Neural progenitor cell (in vitro differentiated cells): ENCODE data around the gene ITCH. TPM values are rescaled to one million over a fixed set of nuclear protein-coding genes. Genes with fewer than 3 reads are reported as not detected.
"Not testable (repeated sequence)": the region's sequence is repeated elsewhere in the genome, so short reads cannot be mapped to it uniquely, and the experiment has no call there.

Experiments used
- DNase-seq: peaks from one replicate; pipeline ENCODE4 v3.0.0-alpha.2; 2016; ENCODE audit warnings: low spot score
- H2AFZ ChIP-seq: fragments of 200-600 bp; sonication (generic); replicated peaks from 2 replicates; pipeline ENCODE4 v1.6.1; 2016; ENCODE audit warnings: antibody characterized with exemption
- H3F3A ChIP-seq: fragments of 200-600 bp; sonication (generic); 2 replicates; pipeline ENCODE4 v1.6.1; 2016; ENCODE audit warnings: antibody characterized with exemption, low read depth
- H3K27ac ChIP-seq: fragments of 200-600 bp; sonication (generic); 2 replicates; pipeline ENCODE4 v1.5.1; 2016; ENCODE audit warnings: mild to moderate bottlenecking
- H3K27me3 ChIP-seq: fragments of 200-600 bp; sonication (generic); 2 replicates; pipeline ENCODE4 v1.6.1; 2016; ENCODE audit warnings: mild to moderate bottlenecking, moderate library complexity
- H3K36me3 ChIP-seq: fragments of 200-600 bp; sonication (generic); 2 replicates; pipeline ENCODE4 v1.5.1; 2016
- H3K4me1 ChIP-seq: fragments of 200-600 bp; sonication (generic); 2 replicates; pipeline ENCODE4 v1.6.1; 2016; ENCODE audit warnings: mixed run types
- H3K4me2 ChIP-seq: fragments of 200-600 bp; sonication (generic); 2 replicates; pipeline ENCODE4 v1.6.1; 2016
- H3K4me3 ChIP-seq: fragments of 200-600 bp; sonication (generic); 2 replicates; pipeline ENCODE4 v1.5.1; 2016
- H3K79me2 ChIP-seq: fragments of 200-600 bp; sonication (generic); 2 replicates; pipeline ENCODE4 v1.6.1; 2016; ENCODE audit warnings: low read depth
- H3K9ac ChIP-seq: fragments of 200-600 bp; sonication (generic); 2 replicates; pipeline ENCODE4 v1.6.1; 2016
- H3K9me3 ChIP-seq: fragments of 200-600 bp; sonication (generic); 2 replicates; pipeline ENCODE4 v1.5.1; 2016; ENCODE audit warnings: low read depth
- H4K20me1 ChIP-seq: fragments of 200-600 bp; sonication (generic); 2 replicates; pipeline ENCODE4 v1.6.1; 2016; ENCODE audit warnings: low read depth
- H3K27ac Mint-ChIP-seq: 3 replicates; pipeline ENCODE4 v1.8.0; 2021; ENCODE audit warnings: mixed read lengths
- H3K27me3 Mint-ChIP-seq: 2 replicates; pipeline ENCODE4 v1.8.0; 2022; ENCODE audit warnings: low read depth, mild to moderate bottlenecking, inconsistent platforms, moderate library complexity, mixed read lengths; ENCODE audit not compliant: insufficient read depth
- H3K36me3 Mint-ChIP-seq: 3 replicates; pipeline ENCODE4 v1.8.0; 2021; ENCODE audit warnings: mixed read lengths
- H3K4me1 Mint-ChIP-seq: 3 replicates; pipeline ENCODE4 v1.8.0; 2021; ENCODE audit warnings: mixed read lengths
- H3K4me3 Mint-ChIP-seq: 3 replicates; pipeline ENCODE4 v1.8.0; 2021; ENCODE audit warnings: mild to moderate bottlenecking, moderate library complexity, mixed read lengths
- H3K9me3 Mint-ChIP-seq: 3 replicates; pipeline ENCODE4 v1.8.0; 2020; ENCODE audit warnings: mixed read lengths
- EZH2 ChIP-seq: fragments of 200-600 bp; sonication (generic); IDR thresholded peaks from 2 replicates; pipeline ENCODE4 v1.6.1; 2017; ENCODE audit warnings: antibody characterized with exemption, mild to moderate bottlenecking, moderate library complexity
- EZH2phosphoT487 ChIP-seq: fragments of 200-600 bp; sonication (generic); IDR thresholded peaks from 2 replicates; pipeline ENCODE4 v1.6.1; 2017; ENCODE audit warnings: antibody characterized with exemption
- total RNA-seq: library from RNA; depleted of rRNA; stranded (reverse); fragments of >200 nt; gene quantifications from 2 replicates; pipeline ENCODE4 v1.2.3, GENCODE V29; 2015; ENCODE audit warnings: low replicate concordance
- TF ChIP-seq, protein P1 (sequence below): fragments of 200-600 bp; sonication (generic); IDR thresholded peaks from 2 replicates; pipeline ENCODE4 v1.5.1; 2017; ENCODE audit warnings: antibody characterized with exemption, mild to moderate bottlenecking

Gene ITCH
- total RNA-seq, 1 donor from 2014 or later = 55.2 TPM

DNA sequence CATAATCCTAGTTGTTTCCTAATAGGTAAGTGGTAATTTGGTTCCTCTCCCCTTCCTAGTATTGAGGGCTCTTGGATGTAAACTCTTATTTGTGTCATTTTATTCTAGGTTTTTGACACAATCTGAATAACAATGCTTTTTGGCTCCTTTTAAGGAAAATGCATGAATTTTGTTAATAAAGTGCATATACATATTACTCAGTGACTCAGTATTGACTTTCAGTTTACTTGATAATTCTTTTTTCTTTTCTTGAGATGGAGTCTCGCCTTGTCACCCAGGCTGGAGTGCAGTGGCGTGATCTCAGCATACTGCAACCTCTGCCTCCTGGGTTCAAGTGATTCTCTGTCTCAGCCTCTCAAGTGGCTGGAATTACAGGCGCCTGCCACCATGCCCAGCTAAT is 19.1 kb downstream of the ITCH start:
- TF ChIP-seq, protein P1, sequence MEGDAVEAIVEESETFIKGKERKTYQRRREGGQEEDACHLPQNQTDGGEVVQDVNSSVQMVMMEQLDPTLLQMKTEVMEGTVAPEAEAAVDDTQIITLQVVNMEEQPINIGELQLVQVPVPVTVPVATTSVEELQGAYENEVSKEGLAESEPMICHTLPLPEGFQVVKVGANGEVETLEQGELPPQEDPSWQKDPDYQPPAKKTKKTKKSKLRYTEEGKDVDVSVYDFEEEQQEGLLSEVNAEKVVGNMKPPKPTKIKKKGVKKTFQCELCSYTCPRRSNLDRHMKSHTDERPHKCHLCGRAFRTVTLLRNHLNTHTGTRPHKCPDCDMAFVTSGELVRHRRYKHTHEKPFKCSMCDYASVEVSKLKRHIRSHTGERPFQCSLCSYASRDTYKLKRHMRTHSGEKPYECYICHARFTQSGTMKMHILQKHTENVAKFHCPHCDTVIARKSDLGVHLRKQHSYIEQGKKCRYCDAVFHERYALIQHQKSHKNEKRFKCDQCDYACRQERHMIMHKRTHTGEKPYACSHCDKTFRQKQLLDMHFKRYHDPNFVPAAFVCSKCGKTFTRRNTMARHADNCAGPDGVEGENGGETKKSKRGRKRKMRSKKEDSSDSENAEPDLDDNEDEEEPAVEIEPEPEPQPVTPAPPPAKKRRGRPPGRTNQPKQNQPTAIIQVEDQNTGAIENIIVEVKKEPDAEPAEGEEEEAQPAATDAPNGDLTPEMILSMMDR = no peak
- DNase-seq = no peak
- Mint-ChIP-seq H3K9me3 (no peaks in the 10 kb centered on the region), H3K4me3 (no peak overlapping the region), H3K36me3 (peaks cover 2% of the 10 kb centered on the region), H3K27ac (no peak overlapping the region), H3K27me3 (peaks cover 2% of the 10 kb centered on the region), H3K4me1 (no peaks in the 10 kb centered on the region)
- no peak overlapping the region for H3K4me3 ChIP-seq
- H2AFZ ChIP-seq = no peak overlapping the region
- peaks cover 99% of the 10 kb centered on the region for H3K79me2 ChIP-seq
- H3K4me2 ChIP-seq = no peak overlapping the region
- peaks cover 11% of the 10 kb centered on the region for H3F3A ChIP-seq
- no peak overlapping the region for H3K27ac ChIP-seq
- H3K9me3 ChIP-seq = no peaks in the 10 kb centered on the region
- H3K9ac ChIP-seq = no peak overlapping the region
- H4K20me1 ChIP-seq = peaks cover 67% of the 10 kb centered on the region
- no peaks in the 10 kb centered on the region for H3K27me3 ChIP-seq
- H3K4me1 ChIP-seq = no peaks in the 10 kb centered on the region
- no peaks in the 10 kb centered on the region for H3K36me3 ChIP-seq

DNA sequence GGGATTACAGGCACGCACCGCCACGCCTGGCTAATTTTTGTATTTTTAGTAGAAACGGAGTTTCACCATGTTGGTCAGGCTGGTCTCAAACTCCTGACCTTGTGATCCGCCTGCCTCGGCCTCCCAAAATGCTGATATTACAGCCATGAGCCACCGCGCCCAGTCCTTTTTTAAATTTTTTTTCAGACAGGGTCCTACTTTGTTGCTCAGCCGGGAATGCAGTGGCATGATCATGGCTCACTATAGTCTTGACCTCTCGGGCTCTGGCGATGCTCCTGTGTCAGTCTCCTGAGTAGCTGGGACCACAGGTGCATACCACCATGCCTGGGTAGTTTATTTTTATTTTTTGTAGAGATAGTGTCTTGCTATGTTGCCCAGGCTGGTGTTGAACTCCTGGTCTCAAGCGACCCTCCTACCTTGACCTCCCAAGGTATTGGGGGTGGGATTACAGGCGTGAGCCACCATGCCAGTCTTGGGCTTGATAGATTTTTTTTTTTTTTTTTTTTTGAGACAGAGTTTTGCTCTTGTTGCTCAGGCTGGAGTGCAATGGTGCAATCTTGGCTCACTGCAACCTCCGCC is 19.9 kb downstream of the ITCH start:
- not testable (repeated sequence) for H3K36me3 ChIP-seq, H3K9me3 Mint-ChIP-seq, H3K36me3 Mint-ChIP-seq, DNase-seq, H3K4me1 ChIP-seq, H2AFZ ChIP-seq, H3K27me3 ChIP-seq, H3K4me3 ChIP-seq, H3K27ac Mint-ChIP-seq, H3K27me3 Mint-ChIP-seq, H3K4me2 ChIP-seq, H3K9me3 ChIP-seq, H3K27ac ChIP-seq, H3K4me1 Mint-ChIP-seq, H3K4me3 Mint-ChIP-seq, H3K9ac ChIP-seq
- Histone ChIP-seq H3K79me2 (peaks cover 99% of the 10 kb centered on the region), H4K20me1 (peaks cover 72% of the 10 kb centered on the region), H3F3A (peaks cover 11% of the 10 kb centered on the region)

DNA sequence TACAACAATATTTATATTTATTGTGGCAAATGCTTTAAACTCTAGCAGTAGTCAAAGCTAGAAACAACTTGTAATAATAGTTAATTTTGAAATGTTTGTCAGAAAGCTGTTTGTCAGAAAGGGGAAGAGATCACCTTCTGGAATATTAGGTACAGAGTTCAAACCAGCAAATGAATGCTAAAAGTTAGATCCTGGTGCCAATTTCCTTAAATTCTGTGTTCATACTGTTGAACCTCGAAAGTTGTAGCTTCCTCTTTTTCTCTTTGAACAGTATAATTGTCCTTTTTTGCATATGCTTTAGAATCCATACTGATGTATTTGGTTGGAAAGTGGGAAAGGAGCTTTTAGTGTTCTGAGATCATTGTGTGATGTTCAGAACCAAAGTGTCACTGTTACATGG is 22.4 kb downstream of the ITCH start:
- Mint-ChIP-seq H3K27ac (no peak overlapping the region), H3K27me3 (no peaks in the 10 kb centered on the region), H3K36me3 (peaks cover 9% of the 10 kb centered on the region), H3K4me3 (no peak overlapping the region), H3K4me1 (no peaks in the 10 kb centered on the region), H3K9me3 (no peaks in the 10 kb centered on the region)
- TF ChIP-seq, protein P1 = no peak
- TF ChIP-seq EZH2 (no peak), EZH2phosphoT487 (no peak)
- no peak for DNase-seq
- H3K36me3 ChIP-seq = no peaks in the 10 kb centered on the region
- H3K27ac ChIP-seq = no peak overlapping the region
- no peak overlapping the region for H3K9ac ChIP-seq
- H3K4me3 ChIP-seq = no peak overlapping the region
- H3K4me1 ChIP-seq = no peaks in the 10 kb centered on the region
- peaks cover 86% of the 10 kb centered on the region for H4K20me1 ChIP-seq
- H2AFZ ChIP-seq = no peak overlapping the region
- no peak overlapping the region for H3K4me2 ChIP-seq
- H3F3A ChIP-seq = peaks cover 11% of the 10 kb centered on the region
- no peaks in the 10 kb centered on the region for H3K27me3 ChIP-seq
- peaks cover 99% of the 10 kb centered on the region for H3K79me2 ChIP-seq
- H3K9me3 ChIP-seq = no peaks in the 10 kb centered on the region

DNA sequence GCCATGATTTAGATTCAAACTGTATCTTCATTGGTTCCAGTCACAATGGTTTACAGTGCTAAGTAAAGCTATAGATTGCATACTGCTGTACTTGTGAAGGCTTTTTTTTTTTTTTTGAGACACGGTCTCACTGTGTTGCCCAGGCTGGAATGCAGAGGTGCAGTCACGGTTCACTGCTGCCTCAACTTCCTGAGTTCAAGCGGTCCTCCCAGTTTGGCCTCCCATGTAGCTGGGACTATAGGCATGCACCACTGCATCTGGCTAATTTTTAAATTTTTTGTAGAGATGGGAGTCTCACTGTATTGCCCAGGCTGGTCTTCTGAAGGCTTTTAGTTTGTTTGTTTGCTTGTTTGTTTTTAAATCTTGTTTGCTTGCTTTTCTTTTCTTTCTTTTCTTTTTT is 24.9 kb downstream of the ITCH start:
- H3F3A ChIP-seq = peaks cover 11% of the 10 kb centered on the region
- Mint-ChIP-seq H3K4me3 (no peak overlapping the region), H3K27ac (no peak overlapping the region), H3K4me1 (peaks cover 5% of the 10 kb centered on the region), H3K36me3 (peaks cover 10% of the 10 kb centered on the region), H3K27me3 (peaks cover 2% of the 10 kb centered on the region), H3K9me3 (no peaks in the 10 kb centered on the region)
- no peak overlapping the region for H3K9ac ChIP-seq
- TF ChIP-seq EZH2 (no peak), EZH2phosphoT487 (no peak)
- TF ChIP-seq, protein P1 = no peak
- H3K27ac ChIP-seq = no peak overlapping the region
- no peak for DNase-seq
- peaks cover 86% of the 10 kb centered on the region for H4K20me1 ChIP-seq
- H3K79me2 ChIP-seq = peaks cover 98% of the 10 kb centered on the region
- no peak overlapping the region for H2AFZ ChIP-seq
- H3K4me2 ChIP-seq = no peak overlapping the region
- no peaks in the 10 kb centered on the region for H3K27me3 ChIP-seq
- H3K4me1 ChIP-seq = no peaks in the 10 kb centered on the region
- H3K9me3 ChIP-seq = no peaks in the 10 kb centered on the region
- no peak overlapping the region for H3K4me3 ChIP-seq
- peaks cover 7% of the 10 kb centered on the region for H3K36me3 ChIP-seq
